Chondrocyte (in vitro differentiated cells): Measurements from ENCODE around the gene STAC2. TPM values are rescaled to one million over a fixed set of nuclear protein-coding genes. Genes with fewer than 3 reads are reported as not detected.

Experiments
- DNase-seq: peaks from one replicate; pipeline ENCODE4 v3.0.0; 2021; ENCODE audit warnings: mixed read lengths, low spot score
- H3K27ac Mint-ChIP-seq: one replicate; pipeline ENCODE4 v1.8.0; 2021; ENCODE audit warnings: mild to moderate bottlenecking, moderate library complexity, mixed read lengths; ENCODE audit not compliant: unreplicated experiment
- H3K27me3 Mint-ChIP-seq: 2 replicates; pipeline ENCODE4 v1.8.0; 2021; ENCODE audit warnings: low read depth, mixed read lengths
- H3K36me3 Mint-ChIP-seq: 2 replicates; pipeline ENCODE4 v1.8.0; 2021; ENCODE audit warnings: low read depth, mixed read lengths
- H3K4me1 Mint-ChIP-seq: 2 replicates; pipeline ENCODE4 v1.8.0; 2021; ENCODE audit warnings: low read depth, mild to moderate bottlenecking, mixed read lengths
- H3K4me3 Mint-ChIP-seq: one replicate; pipeline ENCODE4 v1.8.0; 2021; ENCODE audit warnings: mild to moderate bottlenecking, moderate library complexity, mixed read lengths; ENCODE audit not compliant: unreplicated experiment
- H3K9me3 Mint-ChIP-seq: 2 replicates; pipeline ENCODE4 v1.8.0; 2021; ENCODE audit warnings: low read depth, mixed read lengths
- total RNA-seq: library from RNA; stranded (reverse); gene quantifications from 3 replicates; pipeline ENCODE4 v1.2.1, GENCODE V29; 2021
- TF ChIP-seq, protein P1 (sequence below): fragments of 200-600 bp; sonication (generic); IDR thresholded peaks from 2 replicates; pipeline ENCODE4 v1.5.0; 2021; ENCODE audit warnings: antibody characterized with exemption, mild to moderate bottlenecking, moderate library complexity

Gene STAC2
- total RNA-seq, 1 donor from 2014 or later, result 0.35 TPM

DNA sequence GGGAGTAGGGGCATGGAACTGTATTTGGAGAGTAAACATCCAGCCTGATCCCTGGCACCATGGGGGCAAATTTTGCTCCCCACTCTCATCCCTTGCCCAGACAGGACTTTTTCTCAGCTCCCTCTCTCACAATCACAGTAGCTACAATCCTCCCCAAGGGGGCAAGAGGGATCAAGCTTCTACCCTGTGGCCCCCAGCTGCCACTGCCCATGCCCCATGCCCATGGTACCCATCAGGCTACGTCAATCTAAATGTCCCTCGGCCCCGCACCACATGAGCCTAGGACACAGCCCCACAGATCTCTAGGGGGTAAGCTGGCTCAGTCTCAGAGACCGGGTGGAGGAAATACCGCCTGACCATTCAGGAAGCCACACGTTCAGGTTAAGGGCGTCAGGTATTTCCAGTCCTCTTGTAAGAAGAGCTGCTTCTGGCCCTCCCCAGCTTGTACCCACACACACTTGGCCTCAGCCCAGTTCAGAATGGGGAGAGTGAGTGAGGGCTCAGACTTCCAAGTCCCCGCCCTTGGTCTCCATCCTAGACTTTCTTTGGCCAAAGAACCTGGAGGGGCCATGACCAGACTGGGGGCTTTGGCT is 30.1 kb downstream of the STAC2 start:
- Mint-ChIP-seq H3K36me3 (peaks cover 16% of the 10 kb centered on the region), H3K27ac (peak overlapping the region; percentile 83), H3K4me1 (peaks cover 52% of the 10 kb centered on the region), H3K9me3 (no peaks in the 10 kb centered on the region), H3K4me3 (peak overlapping the region; percentile 80), H3K27me3 (no peaks in the 10 kb centered on the region)
- TF ChIP-seq, protein P1, sequence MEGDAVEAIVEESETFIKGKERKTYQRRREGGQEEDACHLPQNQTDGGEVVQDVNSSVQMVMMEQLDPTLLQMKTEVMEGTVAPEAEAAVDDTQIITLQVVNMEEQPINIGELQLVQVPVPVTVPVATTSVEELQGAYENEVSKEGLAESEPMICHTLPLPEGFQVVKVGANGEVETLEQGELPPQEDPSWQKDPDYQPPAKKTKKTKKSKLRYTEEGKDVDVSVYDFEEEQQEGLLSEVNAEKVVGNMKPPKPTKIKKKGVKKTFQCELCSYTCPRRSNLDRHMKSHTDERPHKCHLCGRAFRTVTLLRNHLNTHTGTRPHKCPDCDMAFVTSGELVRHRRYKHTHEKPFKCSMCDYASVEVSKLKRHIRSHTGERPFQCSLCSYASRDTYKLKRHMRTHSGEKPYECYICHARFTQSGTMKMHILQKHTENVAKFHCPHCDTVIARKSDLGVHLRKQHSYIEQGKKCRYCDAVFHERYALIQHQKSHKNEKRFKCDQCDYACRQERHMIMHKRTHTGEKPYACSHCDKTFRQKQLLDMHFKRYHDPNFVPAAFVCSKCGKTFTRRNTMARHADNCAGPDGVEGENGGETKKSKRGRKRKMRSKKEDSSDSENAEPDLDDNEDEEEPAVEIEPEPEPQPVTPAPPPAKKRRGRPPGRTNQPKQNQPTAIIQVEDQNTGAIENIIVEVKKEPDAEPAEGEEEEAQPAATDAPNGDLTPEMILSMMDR, result no peak
- DNase-seq, result no peak

DNA sequence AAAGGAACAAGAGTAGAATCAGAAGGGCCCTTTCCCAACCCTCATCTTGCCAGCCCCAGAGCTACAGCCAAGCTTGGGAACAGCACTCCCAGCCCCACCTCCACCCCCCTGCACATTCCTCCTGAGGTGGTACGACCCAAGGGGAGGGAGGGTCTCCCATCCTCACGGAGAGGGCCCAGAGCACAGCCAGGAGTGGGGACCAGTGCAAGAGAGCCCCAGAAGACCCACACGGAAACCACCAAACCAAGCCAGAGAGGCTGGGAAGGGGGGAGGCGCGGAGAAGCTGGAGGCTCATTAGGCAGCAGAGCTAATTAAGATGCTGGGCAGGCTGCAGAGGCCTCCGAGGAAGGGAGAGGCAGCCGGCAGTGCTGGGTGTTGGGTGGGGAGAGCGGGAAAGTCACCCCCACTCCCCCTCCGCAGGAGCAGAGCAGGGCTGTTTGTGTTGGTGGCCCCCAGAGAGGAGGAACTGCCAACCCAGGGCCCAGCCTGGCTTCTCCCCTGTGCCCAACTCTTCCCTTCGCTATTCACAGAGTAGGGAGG is 30.7 kb downstream of the STAC2 start:
- peak overlapping the region; percentile 80 for H3K4me3 Mint-ChIP-seq
- no peaks in the 10 kb centered on the region for H3K27me3 Mint-ChIP-seq
- H3K27ac Mint-ChIP-seq, result peak overlapping the region; percentile 83
- TF ChIP-seq, protein P1, result no peak
- peaks cover 48% of the 10 kb centered on the region for H3K4me1 Mint-ChIP-seq
- no peak for DNase-seq
- no peaks in the 10 kb centered on the region for H3K9me3 Mint-ChIP-seq
- peaks cover 14% of the 10 kb centered on the region for H3K36me3 Mint-ChIP-seq

DNA sequence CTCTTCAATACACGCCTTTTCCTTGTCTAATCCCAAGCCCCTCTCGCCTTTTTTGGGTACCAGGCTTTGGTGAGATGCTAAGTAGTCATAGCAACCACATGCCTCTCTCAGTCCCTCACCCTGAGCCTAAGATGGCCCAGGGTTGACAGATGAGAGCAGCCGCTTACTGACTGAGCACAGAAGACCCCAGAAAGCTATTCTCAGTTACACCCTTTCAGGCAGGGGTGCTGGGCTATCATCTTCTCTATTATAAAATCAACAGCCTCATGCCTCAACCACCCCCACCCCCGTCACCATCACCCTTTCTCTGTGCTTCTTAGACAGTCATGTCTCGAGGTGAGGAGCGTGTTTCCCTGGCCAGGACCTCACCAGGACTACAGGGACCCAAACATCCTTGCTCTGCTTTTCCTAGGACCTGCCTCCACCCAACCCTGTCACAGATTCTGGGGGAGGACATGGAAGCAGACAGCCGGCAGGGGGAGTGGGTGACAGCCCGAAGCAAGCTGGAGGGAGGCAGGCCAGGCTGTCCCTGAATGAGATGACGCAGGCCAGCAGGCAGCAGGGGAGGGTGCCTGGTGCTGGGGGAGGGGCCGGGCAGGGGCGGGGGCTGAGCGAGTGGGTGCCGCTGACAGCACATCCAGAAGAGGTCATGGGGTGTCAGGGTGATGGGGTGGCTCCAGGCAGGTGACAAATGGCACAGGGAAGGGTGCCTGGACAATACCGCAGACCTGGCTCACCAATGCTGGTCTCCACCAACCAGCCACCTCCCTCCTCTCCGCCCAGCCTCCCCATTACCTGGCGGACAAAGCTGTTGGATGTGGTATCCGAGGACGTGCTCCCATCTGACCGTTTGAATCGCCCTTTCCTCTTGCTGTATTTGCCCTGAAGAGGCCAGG is 31.4 kb downstream of the STAC2 start:
- H3K4me3 Mint-ChIP-seq, result peak overlapping the region; percentile 45
- H3K4me1 Mint-ChIP-seq, result peaks cover 40% of the 10 kb centered on the region
- H3K27me3 Mint-ChIP-seq, result no peaks in the 10 kb centered on the region
- peaks cover 14% of the 10 kb centered on the region for H3K36me3 Mint-ChIP-seq
- no peak for DNase-seq
- TF ChIP-seq, protein P1, result peak; percentile 71
- peak overlapping the region; percentile 62 for H3K27ac Mint-ChIP-seq
- no peaks in the 10 kb centered on the region for H3K9me3 Mint-ChIP-seq

DNA sequence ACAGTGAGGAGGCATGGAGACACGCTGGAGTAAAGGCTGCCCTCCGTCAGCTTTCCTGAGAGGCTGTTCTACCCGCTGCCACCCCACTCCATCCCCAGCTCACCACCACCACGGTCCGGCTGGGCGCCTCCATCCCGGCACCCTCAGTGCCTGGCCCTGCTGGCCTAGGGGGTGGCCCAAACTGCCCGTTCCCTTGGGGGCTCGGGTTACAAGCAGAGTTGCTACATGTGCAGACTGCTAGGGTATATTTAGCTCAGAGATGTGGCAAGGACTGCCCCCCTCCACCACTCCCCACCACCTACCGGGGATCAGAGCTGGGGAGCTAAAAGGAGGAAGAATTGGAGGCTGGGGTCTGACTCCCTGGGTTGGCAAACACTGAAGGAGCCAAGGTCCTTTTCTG is 32.4 kb downstream of the STAC2 start:
- H3K9me3 Mint-ChIP-seq, result no peaks in the 10 kb centered on the region
- peaks cover 39% of the 10 kb centered on the region for H3K4me1 Mint-ChIP-seq
- H3K4me3 Mint-ChIP-seq, result no peak overlapping the region
- TF ChIP-seq, protein P1, result no peak
- no peak for DNase-seq
- H3K27ac Mint-ChIP-seq, result no peak overlapping the region
- H3K36me3 Mint-ChIP-seq, result peaks cover 15% of the 10 kb centered on the region
- H3K27me3 Mint-ChIP-seq, result no peaks in the 10 kb centered on the region

DNA sequence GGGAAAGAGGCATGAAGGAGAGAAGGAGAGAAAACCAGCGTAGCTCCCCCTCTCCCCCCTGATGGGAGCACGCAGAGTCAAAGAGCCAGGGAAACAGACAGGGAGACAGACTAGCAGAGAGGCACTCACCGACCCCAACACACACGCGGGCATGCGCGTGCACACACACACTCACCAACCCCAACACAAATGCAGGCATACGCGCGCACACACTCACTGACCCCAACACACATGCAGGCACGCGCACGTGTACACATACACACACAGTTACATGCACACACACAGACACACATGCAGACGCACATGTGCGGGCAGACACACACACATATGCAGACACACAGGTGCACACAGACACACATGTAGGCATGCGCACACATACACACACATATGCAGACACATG is 32.8 kb downstream of the STAC2 start:
- TF ChIP-seq, protein P1, result no peak
- Mint-ChIP-seq H3K4me3 (no peak overlapping the region), H3K27me3 (no peaks in the 10 kb centered on the region), H3K9me3 (no peaks in the 10 kb centered on the region), H3K27ac (peak overlapping the region; percentile 73), H3K36me3 (peaks cover 15% of the 10 kb centered on the region), H3K4me1 (peaks cover 34% of the 10 kb centered on the region)
- DNase-seq, result no peak
